ENCODE data around the gene TNK2. TPM values are rescaled to one million over a fixed set of nuclear protein-coding genes. Genes with fewer than 3 reads are reported as not detected.
"Not testable (repeated sequence)": the region's sequence is repeated elsewhere in the genome, so short reads cannot be mapped to it uniquely, and the experiment has no call there.

TNK2 gene
- total RNA-seq, 5 donors from 2014 or later (not counting 1 experiment from before 2014, with no cell fraction given) = 159 to 198 (median 181) TPM

GRCh38 chr3:195875482-195876236 lies 32.7 kb downstream of the TNK2 start:
- no peak overlapping the region for H3K4me3 ChIP-seq (ENCODE audit: control insufficient read depth in 1 of 2, extremely low read depth in 1 of 2, low read length in 1 of 2)
- H3K4me1 ChIP-seq (ENCODE audit: control insufficient read depth in 1 of 2, extremely low read depth in 1 of 2, insufficient read depth in 2 of 2, low read length in 2 of 2) = peaks cover 0 to 18% of the 10 kb centered on the region in 2 experiments
- Mint-ChIP-seq H3K27ac (peak overlapping the region in 1 of 2 donors; percentile 31), H3K4me3 (no peak overlapping the region), H3K27me3 (no peaks in the 10 kb centered on the region), H3K9me3 (no peaks in the 10 kb centered on the region), H3K36me3 (peaks cover 13% of the 10 kb centered on the region), H3K4me1 (peaks cover 0 to 7% (median 3%) of the 10 kb centered on the region in 3 donors)
- ChIA-PET CTCF (interaction anchor here in 1 of 2 donors (0.5 kb wide), 1 partner anchor 14 kb away, joined by 4 read pairs; no protein-coding TSS in a partner anchor), POLR2A (no interaction called here)
- no peaks in the 10 kb centered on the region for H3K9me3 ChIP-seq
- WGBS (ENCODE audit: insufficient coverage) = 94% methylated on average over 29 of the region's 35 CpGs
- no peak overlapping the region for H3K27ac ChIP-seq (ENCODE audit: low read length)
- DNase-seq (no peak), ATAC-seq (replicated peaks in 1 of 4) (no peak)
- H3K36me3 ChIP-seq (ENCODE audit: control insufficient read depth in 2 of 2, extremely low read depth in 1 of 2, insufficient read depth in 1 of 2, low read length in 1 of 2) = peaks cover 32 to 69% of the 10 kb centered on the region in 2 donors
- no peaks in the 10 kb centered on the region for H3K27me3 ChIP-seq (replicated peaks in 1 of 2; ENCODE audit: control insufficient read depth in 2 of 2, extremely low read depth in 1 of 2, insufficient read depth in 2 of 2, low read length in 1 of 2)

GRCh38 chr3:195873971-195874370 lies 34.4 kb downstream of the TNK2 start:
- H3K27me3 Mint-ChIP-seq = no peaks in the 10 kb centered on the region
- ChIA-PET CTCF (no interaction called here), POLR2A (interaction anchor here in 1 of 2 donors (0.5 kb wide), 1 partner anchor 155 kb away, joined by 3 read pairs; no protein-coding TSS in a partner anchor)
- Histone ChIP-seq H3K9me3 (no peaks in the 10 kb centered on the region), H3K4me1 (ENCODE audit: control insufficient read depth in 1 of 2, extremely low read depth in 1 of 2, insufficient read depth in 2 of 2, low read length in 2 of 2) (peaks cover 0 to 18% of the 10 kb centered on the region in 2 experiments), H3K27ac (ENCODE audit: low read length) (no peak overlapping the region), H3K27me3 (replicated peaks in 1 of 2; ENCODE audit: control insufficient read depth in 2 of 2, extremely low read depth in 1 of 2, insufficient read depth in 2 of 2, low read length in 1 of 2) (no peaks in the 10 kb centered on the region), H3K36me3 (ENCODE audit: control insufficient read depth in 2 of 2, extremely low read depth in 1 of 2, insufficient read depth in 1 of 2, low read length in 1 of 2) (peaks cover 23 to 68% of the 10 kb centered on the region in 2 donors), H3K4me3 (ENCODE audit: control insufficient read depth in 1 of 2, extremely low read depth in 1 of 2, low read length in 1 of 2) (no peak overlapping the region)
- DNase-seq = no peak
- 92% methylated on average over 26 of the region's 26 CpGs for WGBS (ENCODE audit: insufficient coverage)
- H3K36me3 Mint-ChIP-seq = peaks cover 11% of the 10 kb centered on the region
- H3K27ac Mint-ChIP-seq = no peak overlapping the region
- no peak for ATAC-seq (replicated peaks in 1 of 4)
- peaks cover 0 to 7% (median 3%) of the 10 kb centered on the region in 3 donors for H3K4me1 Mint-ChIP-seq
- no peak overlapping the region for H3K4me3 Mint-ChIP-seq
- H3K9me3 Mint-ChIP-seq = no peaks in the 10 kb centered on the region

- DNase-seq = no peak
- H3K36me3 ChIP-seq (ENCODE audit: control insufficient read depth in 2 of 2, extremely low read depth in 1 of 2, insufficient read depth in 1 of 2, low read length in 1 of 2) = peaks cover 29 to 66% of the 10 kb centered on the region in 2 donors
- POLR2A ChIA-PET = interaction anchor here in 1 of 2 donors (0.5 kb wide), 1 partner anchor 154 kb away, joined by 3 read pairs; no protein-coding TSS in a partner anchor
These were observed 35.0 kb downstream of the TNK2 start for GRCh38 chr3:195873281-195873887.

GRCh38 chr3:195872800-195873199 lies 35.6 kb downstream of the TNK2 start:
- CTCF ChIA-PET = no interaction called here
- Mint-ChIP-seq H3K9me3 (no peaks in the 10 kb centered on the region), H3K36me3 (peaks cover 11% of the 10 kb centered on the region), H3K27me3 (no peaks in the 10 kb centered on the region), H3K27ac (no peak overlapping the region), H3K4me1 (peaks cover 0 to 7% (median 3%) of the 10 kb centered on the region in 3 donors), H3K4me3 (no peak overlapping the region)
- POLR2A ChIA-PET = no interaction called here
- H3K36me3 ChIP-seq (ENCODE audit: control insufficient read depth in 2 of 2, extremely low read depth in 1 of 2, insufficient read depth in 1 of 2, low read length in 1 of 2) = peaks cover 29 to 64% of the 10 kb centered on the region in 2 donors
- no peaks in the 10 kb centered on the region for H3K9me3 ChIP-seq
- ATAC-seq (replicated peaks in 1 of 4) (no peak), DNase-seq (no peak)
- 96% methylated on average over 16 of the region's 16 CpGs for WGBS (ENCODE audit: insufficient coverage)
- H3K4me3 ChIP-seq (ENCODE audit: control insufficient read depth in 1 of 2, extremely low read depth in 1 of 2, low read length in 1 of 2) = no peak overlapping the region
- H3K4me1 ChIP-seq (ENCODE audit: control insufficient read depth in 1 of 2, extremely low read depth in 1 of 2, insufficient read depth in 2 of 2, low read length in 2 of 2) = peaks cover 0 to 11% of the 10 kb centered on the region in 2 experiments
- no peaks in the 10 kb centered on the region for H3K27me3 ChIP-seq (replicated peaks in 1 of 2; ENCODE audit: control insufficient read depth in 2 of 2, extremely low read depth in 1 of 2, insufficient read depth in 2 of 2, low read length in 1 of 2)
- no peak overlapping the region for H3K27ac ChIP-seq (ENCODE audit: low read length)

More at GRCh38 chr3:195873281-195873887, 35.0 kb downstream of the TNK2 start:
- Histone ChIP-seq H3K4me1 (ENCODE audit: control insufficient read depth in 1 of 2, extremely low read depth in 1 of 2, insufficient read depth in 2 of 2, low read length in 2 of 2) (peaks cover 0 to 17% of the 10 kb centered on the region in 2 experiments), H3K27me3 (replicated peaks in 1 of 2; ENCODE audit: control insufficient read depth in 2 of 2, extremely low read depth in 1 of 2, insufficient read depth in 2 of 2, low read length in 1 of 2) (no peaks in the 10 kb centered on the region), H3K4me3 (ENCODE audit: control insufficient read depth in 1 of 2, extremely low read depth in 1 of 2, low read length in 1 of 2) (no peak overlapping the region), H3K27ac (ENCODE audit: low read length) (no peak overlapping the region), H3K9me3 (no peaks in the 10 kb centered on the region)
- Mint-ChIP-seq H3K9me3 (no peaks in the 10 kb centered on the region), H3K36me3 (peaks cover 11% of the 10 kb centered on the region), H3K27me3 (no peaks in the 10 kb centered on the region), H3K4me3 (no peak overlapping the region), H3K4me1 (peaks cover 0 to 7% (median 3%) of the 10 kb centered on the region in 3 donors), H3K27ac (no peak overlapping the region)
- no peak for ATAC-seq (replicated peaks in 1 of 4)
- WGBS (ENCODE audit: insufficient coverage) = 87% methylated on average over 26 of the region's 38 CpGs
- CTCF ChIA-PET = no interaction called here

GRCh38 chr3:195872097-195872496 lies 36.3 kb downstream of the TNK2 start:
- Histone ChIP-seq H3K36me3 (ENCODE audit: control insufficient read depth in 2 of 2, extremely low read depth in 1 of 2, insufficient read depth in 1 of 2, low read length in 1 of 2) (peaks cover 26 to 63% of the 10 kb centered on the region in 2 donors), H3K4me1 (ENCODE audit: control insufficient read depth in 1 of 2, extremely low read depth in 1 of 2, insufficient read depth in 2 of 2, low read length in 2 of 2) (peaks cover 0 to 4% of the 10 kb centered on the region in 2 experiments), H3K27ac (ENCODE audit: low read length) (no peak overlapping the region), H3K9me3 (no peaks in the 10 kb centered on the region), H3K27me3 (replicated peaks in 1 of 2; ENCODE audit: control insufficient read depth in 2 of 2, extremely low read depth in 1 of 2, insufficient read depth in 2 of 2, low read length in 1 of 2) (no peaks in the 10 kb centered on the region), H3K4me3 (ENCODE audit: control insufficient read depth in 1 of 2, extremely low read depth in 1 of 2, low read length in 1 of 2) (no peak overlapping the region)
- peaks cover 9% of the 10 kb centered on the region for H3K36me3 Mint-ChIP-seq
- peaks cover 0 to 4% (median 1%) of the 10 kb centered on the region in 3 donors for H3K4me1 Mint-ChIP-seq
- ATAC-seq (replicated peaks in 1 of 4) (no peak), DNase-seq (no peak)
- H3K27me3 Mint-ChIP-seq = no peaks in the 10 kb centered on the region
- ChIA-PET CTCF (no interaction called here), POLR2A (no interaction called here)
- no peak overlapping the region for H3K27ac Mint-ChIP-seq
- H3K4me3 Mint-ChIP-seq = no peak overlapping the region
- no peaks in the 10 kb centered on the region for H3K9me3 Mint-ChIP-seq
- WGBS (ENCODE audit: insufficient coverage) = 97% methylated on average over 21 of the region's 28 CpGs

GRCh38 chr3:195871686-195872085 lies 36.7 kb downstream of the TNK2 start:
- POLR2A ChIA-PET, DNase-seq: not testable (repeated sequence)
- H3K36me3 ChIP-seq (ENCODE audit: control insufficient read depth in 2 of 2, extremely low read depth in 1 of 2, insufficient read depth in 1 of 2, low read length in 1 of 2) = peaks cover 22 to 63% of the 10 kb centered on the region in 2 donors

More at GRCh38 chr3:195871686-195872085, 36.7 kb downstream of the TNK2 start:
- H3K9me3 Mint-ChIP-seq; H3K4me3 ChIP-seq (ENCODE audit: control insufficient read depth in 1 of 2, extremely low read depth in 1 of 2, low read length in 1 of 2); H3K27me3 Mint-ChIP-seq; H3K9me3 ChIP-seq; H3K27ac ChIP-seq (ENCODE audit: low read length); H3K4me1 ChIP-seq (ENCODE audit: control insufficient read depth in 1 of 2, extremely low read depth in 1 of 2, insufficient read depth in 2 of 2, low read length in 2 of 2); ATAC-seq (replicated peaks in 1 of 4); H3K27me3 ChIP-seq (replicated peaks in 1 of 2; ENCODE audit: control insufficient read depth in 2 of 2, extremely low read depth in 1 of 2, insufficient read depth in 2 of 2, low read length in 1 of 2); H3K4me3 Mint-ChIP-seq; CTCF ChIA-PET; H3K36me3 Mint-ChIP-seq; H3K4me1 Mint-ChIP-seq; H3K27ac Mint-ChIP-seq: not testable (repeated sequence)
- WGBS (ENCODE audit: insufficient coverage) = no CpG with 5 or more reads among the region's 3 CpGs

Measured in T-cell (primary cell).